Amygdala (tissue), 56 donors: ENCODE data around the gene HEXIM2.

Source experiments
- DNase-seq, 56 donors: peaks; one replicate each; lab custom pipeline; 2025; lab: John Stamatoyannopoulos, UW

HEXIM2 gene

DNA sequence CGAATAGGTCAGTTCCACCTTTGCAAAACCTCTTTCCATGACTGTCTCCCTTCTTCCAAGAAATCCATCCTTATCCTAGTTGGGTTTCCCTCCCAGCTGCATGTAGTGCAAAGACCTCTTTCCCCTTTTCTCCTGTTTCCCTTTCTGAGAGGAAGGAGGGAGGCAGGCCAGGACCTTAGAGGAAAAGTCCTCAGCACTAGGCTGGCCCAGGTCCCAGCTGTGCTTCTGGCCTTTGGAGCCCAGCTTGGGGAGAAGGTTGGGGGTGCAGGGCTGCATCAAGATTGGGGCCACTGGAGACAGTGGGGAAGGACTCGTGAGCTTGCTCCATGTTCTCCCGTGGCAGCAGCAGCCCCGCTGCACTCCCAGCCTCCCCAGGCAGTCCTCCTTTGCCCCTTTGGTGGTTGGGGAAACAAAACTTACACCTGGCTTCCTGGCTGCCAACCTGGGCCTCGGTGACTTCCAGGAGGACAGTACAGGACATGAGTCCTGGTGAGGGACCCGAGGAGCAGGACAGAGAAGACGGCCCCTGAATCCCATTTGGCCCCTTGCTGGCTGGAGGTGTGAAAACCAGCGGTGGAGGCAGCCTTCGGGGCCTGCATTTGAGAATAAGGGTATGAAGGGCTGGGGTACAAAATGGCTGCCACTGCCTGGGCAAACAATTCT, 481 bp downstream of the HEXIM2 start:
- DNase-seq: peak in 2 of 56 donors; percentile 45 to 63

- DNase-seq: no peak
Measured at GRCh38 chr17:45164734-45165269, 3.1 kb downstream of the HEXIM2 start.

DNA sequence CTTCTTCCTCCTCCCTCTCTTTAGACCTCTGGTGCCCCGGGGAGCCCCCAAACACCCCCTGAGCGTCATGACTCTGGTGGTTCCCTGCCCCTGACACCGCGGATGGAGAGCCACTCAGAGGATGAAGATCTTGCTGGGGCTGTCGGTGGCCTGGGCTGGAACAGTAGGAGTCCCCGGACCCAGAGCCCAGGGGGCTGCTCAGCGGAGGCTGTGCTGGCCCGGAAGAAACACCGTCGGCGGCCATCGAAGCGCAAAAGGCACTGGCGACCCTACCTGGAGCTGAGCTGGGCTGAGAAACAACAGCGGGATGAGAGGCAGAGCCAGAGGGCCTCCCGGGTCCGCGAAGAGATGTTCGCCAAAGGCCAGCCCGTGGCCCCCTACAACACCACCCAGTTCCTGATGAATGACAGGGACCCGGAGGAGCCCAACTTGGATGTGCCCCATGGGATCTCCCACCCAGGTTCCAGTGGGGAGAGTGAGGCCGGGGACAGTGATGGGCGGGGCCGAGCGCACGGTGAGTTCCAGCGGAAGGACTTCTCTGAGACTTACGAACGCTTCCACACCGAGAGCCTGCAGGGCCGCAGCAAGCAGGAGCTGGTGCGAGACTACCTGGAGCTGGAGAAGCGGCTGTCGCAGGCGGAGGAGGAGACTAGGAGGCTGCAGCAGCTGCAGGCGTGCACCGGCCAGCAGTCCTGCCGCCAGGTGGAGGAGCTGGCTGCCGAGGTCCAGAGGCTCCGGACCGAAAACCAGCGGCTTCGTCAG, 7.5 kb downstream of the HEXIM2 start:
- no peak for DNase-seq

DNA sequence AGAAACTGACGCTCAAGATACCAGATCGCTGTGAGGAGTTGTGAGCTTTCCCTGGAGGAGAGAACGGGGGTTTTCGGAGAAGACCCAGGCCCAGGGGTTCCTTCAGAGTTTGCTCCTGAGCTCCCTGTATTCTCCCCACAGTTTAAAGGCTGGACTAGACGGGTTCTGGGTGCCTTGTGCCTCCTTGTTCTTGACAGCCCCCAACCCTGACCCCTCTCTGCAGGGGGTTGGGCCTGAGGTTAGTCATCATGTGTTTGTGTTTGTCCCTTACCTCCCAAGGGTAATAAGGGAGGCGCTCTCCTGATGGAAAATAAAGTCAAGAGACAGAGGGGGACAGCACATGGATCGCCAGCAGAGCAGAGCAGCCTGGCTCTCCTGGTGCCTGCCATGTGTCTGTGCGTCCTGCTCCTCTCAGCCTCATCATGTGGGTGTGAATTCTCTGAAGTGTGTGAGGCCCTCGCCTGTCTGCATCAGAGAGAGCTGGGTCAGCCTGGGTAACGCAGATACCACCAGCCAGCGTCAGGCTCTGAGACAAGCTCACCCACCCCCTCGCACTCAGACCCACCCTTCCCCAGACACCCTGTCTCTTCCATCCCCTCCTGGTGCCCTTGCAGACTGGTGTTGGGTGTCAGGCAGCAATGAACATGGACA, 8.7 kb downstream of the HEXIM2 start:
- DNase-seq: peak in 9 of 56 donors; percentile 12 to 57 (median 23)

GRCh38 chr17:45170931-45171337, 9.3 kb downstream of the HEXIM2 start:
- DNase-seq: peak in 29 of 56 donors; percentile 13 to 57 (median 34)

DNA sequence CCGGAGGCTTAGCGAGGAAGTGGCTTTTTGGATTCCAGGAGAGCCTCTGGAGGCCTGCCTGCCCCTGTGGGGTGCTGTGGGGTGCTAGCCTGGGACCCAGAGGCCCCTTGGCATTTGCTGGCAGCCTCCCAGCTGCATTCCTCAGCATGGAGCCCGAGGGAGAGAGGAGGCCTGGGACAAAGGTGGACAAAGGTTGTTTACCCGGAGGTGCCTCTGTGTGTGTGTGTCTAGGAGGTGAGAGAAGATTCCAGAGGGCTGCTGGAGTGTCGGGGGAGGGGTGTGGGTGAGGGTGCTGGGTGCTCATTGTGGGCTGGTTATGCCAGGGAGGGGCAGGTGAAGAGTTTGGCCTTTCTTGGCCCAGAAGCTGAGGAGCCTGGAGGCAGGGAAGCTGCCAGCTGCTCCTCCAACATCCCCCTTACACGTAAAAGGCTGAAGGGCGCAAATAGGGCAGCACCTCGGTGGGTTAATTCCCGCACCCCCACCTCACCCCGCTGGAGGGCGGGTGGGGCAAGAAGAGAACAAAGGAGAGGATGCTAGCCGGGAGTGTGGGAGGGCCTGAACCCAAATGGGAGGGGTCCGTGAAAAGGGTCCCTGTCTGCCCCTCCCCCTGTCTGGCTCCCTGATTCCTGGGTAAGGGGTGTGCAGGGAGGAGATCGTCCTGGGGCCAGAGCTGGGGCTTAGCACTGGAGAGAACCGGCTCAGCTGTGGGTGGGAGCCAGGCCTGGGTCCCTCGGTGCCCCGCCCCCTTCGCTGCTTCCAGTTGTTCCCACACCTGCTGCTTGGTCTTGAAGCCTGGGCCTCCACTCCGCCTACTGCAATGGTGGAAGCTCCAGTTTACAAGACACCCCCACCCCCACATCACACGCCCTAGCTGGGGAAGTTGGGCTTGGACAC, 9.9 kb downstream of the HEXIM2 start:
- peak in 9 of 56 donors; percentile 10 to 56 (median 21) for DNase-seq

GRCh38 chr17:45172232-45172540, 10.5 kb downstream of the HEXIM2 start:
- no peak for DNase-seq

GRCh38 chr17:45172541-45173286, 11.0 kb downstream of the HEXIM2 start:
- peak; percentile 47 to 92 (median 82) for DNase-seq

DNA sequence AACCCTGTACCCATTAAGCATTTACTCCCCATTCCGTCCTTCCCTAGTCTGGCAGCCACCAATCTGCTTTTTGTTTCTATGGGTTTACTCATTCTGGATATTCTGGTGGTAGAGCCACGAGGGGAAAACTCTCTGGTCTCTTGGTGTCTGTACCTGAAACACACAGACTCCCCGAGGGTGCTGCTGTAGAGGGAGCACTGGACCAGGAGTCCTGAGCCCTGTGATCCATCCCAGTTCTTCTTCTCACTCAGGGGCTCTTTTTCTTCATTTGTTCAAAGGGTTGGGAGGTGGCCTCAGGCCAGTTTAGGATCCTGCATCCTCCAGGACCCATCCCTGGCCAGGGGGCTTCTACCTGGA, 14.1 kb downstream of the HEXIM2 start:
- DNase-seq: no peak

GRCh38 chr17:45177563-45177962, 15.9 kb downstream of the HEXIM2 start:
- DNase-seq: no peak

GRCh38 chr17:45184144-45184543, 22.5 kb downstream of the HEXIM2 start:
- no peak for DNase-seq

- no peak for DNase-seq
Measured at GRCh38 chr17:45186801-45187354, 25.2 kb downstream of the HEXIM2 start.

GRCh38 chr17:45189009-45189408, 27.3 kb downstream of the HEXIM2 start:
- DNase-seq: no peak

DNA sequence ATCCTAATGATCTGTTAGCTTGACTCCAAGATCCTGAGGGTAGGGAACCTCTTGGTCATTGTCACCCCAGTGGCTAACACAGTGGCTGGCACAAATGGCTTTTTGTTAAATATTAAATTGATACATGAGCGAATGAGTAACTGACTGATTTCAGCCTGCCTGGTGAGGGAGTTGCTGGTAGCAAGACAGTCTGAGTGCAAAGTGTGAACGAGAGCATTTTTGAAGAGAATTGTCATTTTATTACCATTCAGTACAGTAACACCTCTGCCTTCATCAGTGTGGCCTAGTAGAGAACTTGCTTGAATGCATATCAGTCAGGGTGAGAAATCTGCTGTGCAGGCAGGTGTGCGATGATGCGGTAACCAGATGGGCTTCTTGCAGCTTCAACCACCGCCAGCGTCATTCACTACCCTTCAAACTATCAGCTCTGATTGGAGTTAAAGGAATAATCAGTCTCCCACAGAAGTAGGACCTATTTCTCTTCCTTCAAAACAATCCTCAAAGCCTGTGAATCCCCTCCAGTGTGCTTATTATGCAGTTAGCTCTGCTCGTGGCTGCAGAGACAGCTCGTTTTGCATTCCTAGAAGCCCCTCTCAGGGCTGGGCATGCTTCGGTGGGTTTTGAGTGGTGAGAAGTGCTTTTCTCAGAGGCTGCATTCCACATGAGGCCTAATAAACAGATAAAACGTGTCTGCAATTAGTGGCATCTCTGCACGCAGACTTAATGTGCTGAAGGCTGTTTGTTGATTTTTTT, 29.0 kb downstream of the HEXIM2 start:
- DNase-seq: no peak

GRCh38 chr17:45195424-45195823, 33.7 kb downstream of the HEXIM2 start:
- DNase-seq: no peak

- no peak for DNase-seq
Measured at GRCh38 chr17:45197108-45197507, 35.4 kb downstream of the HEXIM2 start.

GRCh38 chr17:45197555-45198334, 36.1 kb downstream of the HEXIM2 start:
- DNase-seq: peak; percentile 25 to 90 (median 76)

DNA sequence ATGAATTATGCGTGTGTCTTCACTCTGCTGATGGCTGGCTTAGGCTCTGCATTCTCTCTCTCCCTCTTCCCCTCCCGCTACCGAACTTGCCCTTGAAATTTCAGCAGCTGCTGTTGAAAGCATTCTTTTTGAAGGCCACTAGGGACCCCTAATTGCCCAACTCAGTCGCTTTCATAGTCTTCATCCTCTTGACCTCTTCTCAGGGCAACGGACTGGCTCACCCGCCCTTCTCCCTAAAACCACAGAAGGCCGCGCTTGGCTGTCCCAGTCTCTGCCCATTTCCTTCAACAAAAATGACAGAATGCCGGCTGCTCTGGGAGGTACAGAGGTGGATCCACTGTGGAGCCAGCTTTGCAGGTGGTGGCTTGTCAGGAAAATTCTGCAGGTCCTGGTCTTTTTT, 39.0 kb downstream of the HEXIM2 start:
- no peak for DNase-seq
